GM21786 (cell line): ENCODE measurements around the gene SYNJ2.
"Not testable (repeated sequence)": the region's sequence is repeated elsewhere in the genome, so short reads cannot be mapped to it uniquely, and the experiment has no call there.

Experiments used
- ATAC-seq: cut with Tn5 transposase; IDR thresholded peaks from one replicate; pipeline ENCODE4 v1.9.1; 2021; ENCODE audit not compliant: unreplicated experiment

The SYNJ2 gene, protein sequence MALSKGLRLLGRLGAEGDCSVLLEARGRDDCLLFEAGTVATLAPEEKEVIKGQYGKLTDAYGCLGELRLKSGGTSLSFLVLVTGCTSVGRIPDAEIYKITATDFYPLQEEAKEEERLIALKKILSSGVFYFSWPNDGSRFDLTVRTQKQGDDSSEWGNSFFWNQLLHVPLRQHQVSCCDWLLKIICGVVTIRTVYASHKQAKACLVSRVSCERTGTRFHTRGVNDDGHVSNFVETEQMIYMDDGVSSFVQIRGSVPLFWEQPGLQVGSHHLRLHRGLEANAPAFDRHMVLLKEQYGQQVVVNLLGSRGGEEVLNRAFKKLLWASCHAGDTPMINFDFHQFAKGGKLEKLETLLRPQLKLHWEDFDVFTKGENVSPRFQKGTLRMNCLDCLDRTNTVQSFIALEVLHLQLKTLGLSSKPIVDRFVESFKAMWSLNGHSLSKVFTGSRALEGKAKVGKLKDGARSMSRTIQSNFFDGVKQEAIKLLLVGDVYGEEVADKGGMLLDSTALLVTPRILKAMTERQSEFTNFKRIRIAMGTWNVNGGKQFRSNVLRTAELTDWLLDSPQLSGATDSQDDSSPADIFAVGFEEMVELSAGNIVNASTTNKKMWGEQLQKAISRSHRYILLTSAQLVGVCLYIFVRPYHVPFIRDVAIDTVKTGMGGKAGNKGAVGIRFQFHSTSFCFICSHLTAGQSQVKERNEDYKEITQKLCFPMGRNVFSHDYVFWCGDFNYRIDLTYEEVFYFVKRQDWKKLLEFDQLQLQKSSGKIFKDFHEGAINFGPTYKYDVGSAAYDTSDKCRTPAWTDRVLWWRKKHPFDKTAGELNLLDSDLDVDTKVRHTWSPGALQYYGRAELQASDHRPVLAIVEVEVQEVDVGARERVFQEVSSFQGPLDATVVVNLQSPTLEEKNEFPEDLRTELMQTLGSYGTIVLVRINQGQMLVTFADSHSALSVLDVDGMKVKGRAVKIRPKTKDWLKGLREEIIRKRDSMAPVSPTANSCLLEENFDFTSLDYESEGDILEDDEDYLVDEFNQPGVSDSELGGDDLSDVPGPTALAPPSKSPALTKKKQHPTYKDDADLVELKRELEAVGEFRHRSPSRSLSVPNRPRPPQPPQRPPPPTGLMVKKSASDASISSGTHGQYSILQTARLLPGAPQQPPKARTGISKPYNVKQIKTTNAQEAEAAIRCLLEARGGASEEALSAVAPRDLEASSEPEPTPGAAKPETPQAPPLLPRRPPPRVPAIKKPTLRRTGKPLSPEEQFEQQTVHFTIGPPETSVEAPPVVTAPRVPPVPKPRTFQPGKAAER (N-terminal part only)

DNA sequence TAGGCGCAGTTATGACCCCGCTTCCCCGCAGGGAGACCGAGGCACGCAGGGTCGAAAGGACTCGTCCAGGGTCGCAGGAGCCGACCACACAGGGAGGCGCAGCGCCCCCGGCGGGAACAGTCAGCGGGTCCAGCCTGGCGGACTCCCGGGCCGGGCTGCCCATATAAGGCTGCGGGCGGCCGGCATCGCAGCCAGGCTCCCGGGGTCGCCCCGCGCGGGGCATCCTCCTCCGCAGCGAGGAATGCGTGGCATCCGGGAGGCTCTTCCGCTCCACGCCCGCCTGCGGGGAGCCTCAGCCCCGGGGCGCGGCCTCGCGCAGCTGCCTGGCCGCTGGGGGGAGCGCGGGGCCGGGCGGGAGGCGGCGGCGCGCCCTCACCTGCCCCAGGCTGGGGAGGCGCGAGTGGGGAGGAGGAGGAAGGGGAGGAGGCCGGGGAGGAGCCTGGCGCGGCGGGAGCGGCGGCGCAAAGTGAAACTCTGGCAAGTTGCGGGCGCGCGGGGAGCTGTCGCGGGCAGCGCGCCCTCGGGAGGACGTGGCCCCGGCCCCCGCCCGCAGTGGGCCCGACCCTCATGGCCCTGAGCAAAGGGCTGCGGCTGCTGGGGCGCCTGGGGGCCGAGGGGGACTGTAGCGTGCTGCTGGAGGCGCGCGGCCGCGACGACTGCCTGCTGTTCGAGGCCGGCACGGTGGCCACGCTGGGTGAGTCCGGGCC lies at the start of gene SYNJ2:
TSS of gene SYNJ2 (plus strand) at position 469 of the 707 bp plus-strand sequence. CDS start at position 568, 99 bp downstream.
- peak; percentile 74 for ATAC-seq

DNA sequence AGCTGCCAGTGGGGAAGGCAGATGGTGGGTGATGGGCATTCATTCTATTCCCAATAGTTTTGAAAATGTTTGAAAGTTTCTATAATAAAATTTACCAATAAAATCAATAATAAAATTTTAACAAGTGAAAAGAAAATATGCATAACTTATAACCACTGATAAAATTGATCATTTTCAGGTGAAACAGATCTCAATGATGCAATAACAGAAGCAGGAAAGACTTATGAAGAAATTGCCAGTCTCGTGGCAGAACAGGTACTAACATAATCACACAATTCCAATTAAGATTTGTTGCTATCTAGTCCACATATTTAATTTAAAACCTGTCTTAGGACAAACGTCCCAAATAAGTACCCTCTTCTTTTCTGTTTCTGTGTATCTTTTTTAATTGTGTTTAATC lies 45.9 kb upstream of the SYNJ2 start:
- no peak for ATAC-seq

DNA sequence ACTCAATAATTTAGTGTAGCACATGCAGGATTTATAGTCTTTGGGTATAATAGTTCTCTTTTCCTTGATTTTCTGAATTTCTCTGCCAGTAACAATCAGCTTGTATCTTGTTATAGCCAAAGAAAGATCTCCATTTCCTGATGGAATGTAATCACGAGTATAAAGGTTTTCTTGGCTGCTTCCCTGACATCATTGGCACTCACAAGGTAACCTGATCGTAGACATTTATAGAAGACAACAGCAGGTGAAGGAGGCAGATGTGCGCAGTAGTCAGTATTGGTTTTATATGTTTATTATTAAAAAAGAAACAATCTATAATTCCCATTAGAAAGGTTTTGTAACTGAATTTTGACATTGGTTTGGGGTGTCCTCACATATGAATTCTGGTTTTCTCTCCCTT lies 44.3 kb upstream of the SYNJ2 start:
- ATAC-seq, result no peak

DNA sequence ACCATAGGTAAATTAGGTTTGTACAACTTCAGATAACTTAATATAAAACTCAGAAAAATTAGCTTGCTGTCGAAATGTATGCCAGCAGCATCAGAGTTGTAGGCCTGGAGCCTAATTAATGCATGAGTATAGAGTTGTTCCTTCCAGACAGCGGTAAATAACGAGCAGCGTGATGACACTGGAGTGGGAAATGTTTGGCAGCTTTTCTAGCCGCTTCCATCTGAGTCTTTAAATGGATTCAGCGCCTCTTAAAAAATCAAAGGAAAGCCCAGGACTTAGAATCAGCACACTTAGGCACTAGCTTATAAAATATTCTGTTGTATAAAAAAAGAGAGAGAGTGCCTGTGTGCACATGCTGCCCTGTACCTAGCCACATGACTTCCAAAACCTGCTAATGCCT lies 43.7 kb upstream of the SYNJ2 start:
- no peak for ATAC-seq

DNA sequence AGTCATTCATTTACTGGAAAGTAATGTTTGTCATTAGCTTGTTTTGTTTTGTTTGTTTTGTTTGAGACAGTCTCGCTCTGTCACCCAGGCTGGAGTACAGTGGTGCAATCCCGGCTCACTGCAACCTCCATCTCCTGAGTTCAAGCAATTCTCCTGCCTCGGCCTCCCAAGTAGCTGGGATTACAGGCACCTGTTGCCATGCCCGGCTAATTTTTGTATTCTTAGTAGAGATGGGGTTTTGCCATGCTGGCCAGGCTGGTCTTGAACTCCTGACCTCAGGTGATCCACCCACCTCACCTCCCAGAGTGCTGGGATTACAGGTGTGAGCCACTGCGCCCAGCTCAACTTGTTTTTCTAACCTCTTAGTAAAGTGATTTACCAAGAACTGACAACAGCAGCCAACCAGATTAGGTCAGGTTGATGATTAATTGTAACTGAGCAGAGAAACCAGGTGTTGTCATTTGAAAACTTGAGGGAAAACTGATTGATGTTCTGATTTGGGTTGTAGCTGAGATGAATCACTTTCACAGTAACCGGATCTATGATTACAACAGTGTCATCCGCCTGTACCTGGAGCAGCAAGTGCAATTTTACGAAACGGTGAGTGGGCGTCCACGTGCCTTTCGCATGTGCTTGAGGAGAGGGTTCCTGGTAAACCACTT lies 41.2 kb upstream of the SYNJ2 start:
- not testable (repeated sequence) for ATAC-seq

DNA sequence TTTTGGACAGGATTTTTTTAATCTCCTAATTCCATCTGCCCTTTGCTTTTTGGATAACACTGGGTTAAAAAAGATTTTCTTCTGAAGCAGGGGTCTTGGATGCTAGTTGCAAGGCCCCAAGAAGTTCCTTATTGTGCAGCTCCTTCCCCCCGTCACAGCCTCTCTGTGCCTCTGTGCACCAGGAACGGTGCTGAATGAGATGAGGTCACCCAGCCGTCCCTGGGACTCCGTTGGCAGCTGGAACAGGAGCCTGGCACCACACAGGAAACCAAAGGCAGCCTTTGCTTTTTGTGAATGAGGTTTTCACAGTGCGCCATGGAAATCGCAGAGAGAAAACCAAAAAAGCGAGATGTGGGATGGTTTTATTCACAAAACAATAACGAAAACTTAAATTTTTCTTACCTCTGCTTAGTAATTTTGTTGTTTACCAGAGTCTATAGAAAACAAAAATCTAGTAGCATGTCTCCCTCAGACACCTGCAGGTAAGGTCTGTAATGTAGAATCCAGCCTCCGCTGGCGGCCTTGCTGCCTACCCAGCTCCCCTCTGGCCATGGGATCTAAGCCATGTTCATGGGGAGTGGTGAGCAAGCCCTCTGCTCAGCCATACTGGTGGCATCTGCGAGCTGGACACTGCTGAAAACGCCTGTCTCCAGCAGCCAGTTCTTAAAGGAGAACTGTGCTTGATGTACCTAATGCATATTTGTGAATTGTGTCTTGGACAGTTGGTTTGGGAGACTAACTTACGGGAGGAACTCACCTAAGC lies 40.4 kb upstream of the SYNJ2 start:
- no peak for ATAC-seq

DNA sequence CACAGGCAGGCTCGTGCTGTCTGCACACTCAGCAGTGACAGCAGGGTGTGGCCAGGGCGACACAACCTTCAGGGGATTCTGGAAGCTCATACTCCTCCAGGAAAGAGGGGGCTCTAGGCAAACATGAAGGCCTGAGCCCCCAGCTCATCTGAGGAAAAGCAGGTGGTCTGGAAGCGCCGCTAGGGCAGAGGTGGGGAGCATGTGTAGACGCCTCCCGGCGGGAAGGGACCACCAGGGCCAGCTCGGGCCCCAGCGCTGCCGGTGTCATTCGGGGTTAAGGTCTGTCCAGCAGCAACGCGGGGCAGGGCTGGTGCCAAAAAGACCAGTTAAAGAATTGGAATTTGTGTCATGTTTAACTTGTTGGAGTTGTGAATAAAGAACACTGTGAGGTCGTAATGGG lies 39.3 kb upstream of the SYNJ2 start:
- no peak for ATAC-seq

DNA sequence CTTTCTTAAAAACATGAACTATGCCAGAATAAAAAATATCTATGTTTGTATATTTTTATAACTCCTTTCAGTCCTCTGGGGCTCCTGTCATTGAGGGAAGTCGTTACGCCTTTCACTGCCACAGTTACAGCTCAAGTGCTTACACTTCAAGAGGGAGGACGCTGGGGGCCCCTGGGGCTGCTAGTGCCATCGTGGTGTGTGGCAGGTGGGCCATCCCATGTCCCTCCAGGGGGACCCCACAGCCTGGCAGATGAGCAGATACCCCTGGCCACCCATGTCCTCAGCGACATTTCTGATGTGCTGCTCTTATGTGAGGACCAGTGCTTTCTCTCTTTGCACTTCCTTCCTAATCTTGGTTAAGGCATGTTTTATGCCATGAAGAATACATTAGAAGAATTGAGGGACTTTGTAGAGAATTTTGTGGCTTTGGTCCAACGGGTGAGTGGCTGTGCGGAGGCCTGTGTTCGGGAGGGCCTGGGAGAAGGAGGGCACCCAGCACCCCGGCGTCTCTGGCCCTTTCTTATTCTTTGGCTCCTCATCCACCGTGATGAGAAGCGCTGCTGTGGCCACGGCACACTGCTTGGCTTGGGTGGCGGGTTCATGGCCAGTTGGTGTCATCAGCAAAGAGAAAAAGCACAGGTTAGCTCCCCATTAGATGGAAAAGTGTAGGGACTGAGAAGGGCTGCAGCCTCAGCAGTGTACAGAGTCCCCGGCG lies 38.3 kb upstream of the SYNJ2 start:
- ATAC-seq, result no peak

DNA sequence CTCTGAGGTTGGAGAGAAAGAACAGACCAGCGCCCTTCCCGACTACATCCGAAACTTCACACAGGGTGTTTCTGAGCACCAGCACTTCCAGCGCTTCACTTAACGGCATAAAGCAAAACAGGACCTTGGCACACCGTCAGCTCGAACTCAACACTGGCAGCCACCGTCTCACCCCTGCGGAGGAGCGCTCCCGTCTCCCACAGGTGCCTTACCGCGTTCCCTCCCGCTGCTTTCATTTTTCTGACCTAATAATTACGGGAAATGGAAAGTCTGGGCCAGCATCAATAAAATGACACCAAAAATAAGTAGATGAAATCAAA lies 37.7 kb upstream of the SYNJ2 start:
- ATAC-seq, result no peak

DNA sequence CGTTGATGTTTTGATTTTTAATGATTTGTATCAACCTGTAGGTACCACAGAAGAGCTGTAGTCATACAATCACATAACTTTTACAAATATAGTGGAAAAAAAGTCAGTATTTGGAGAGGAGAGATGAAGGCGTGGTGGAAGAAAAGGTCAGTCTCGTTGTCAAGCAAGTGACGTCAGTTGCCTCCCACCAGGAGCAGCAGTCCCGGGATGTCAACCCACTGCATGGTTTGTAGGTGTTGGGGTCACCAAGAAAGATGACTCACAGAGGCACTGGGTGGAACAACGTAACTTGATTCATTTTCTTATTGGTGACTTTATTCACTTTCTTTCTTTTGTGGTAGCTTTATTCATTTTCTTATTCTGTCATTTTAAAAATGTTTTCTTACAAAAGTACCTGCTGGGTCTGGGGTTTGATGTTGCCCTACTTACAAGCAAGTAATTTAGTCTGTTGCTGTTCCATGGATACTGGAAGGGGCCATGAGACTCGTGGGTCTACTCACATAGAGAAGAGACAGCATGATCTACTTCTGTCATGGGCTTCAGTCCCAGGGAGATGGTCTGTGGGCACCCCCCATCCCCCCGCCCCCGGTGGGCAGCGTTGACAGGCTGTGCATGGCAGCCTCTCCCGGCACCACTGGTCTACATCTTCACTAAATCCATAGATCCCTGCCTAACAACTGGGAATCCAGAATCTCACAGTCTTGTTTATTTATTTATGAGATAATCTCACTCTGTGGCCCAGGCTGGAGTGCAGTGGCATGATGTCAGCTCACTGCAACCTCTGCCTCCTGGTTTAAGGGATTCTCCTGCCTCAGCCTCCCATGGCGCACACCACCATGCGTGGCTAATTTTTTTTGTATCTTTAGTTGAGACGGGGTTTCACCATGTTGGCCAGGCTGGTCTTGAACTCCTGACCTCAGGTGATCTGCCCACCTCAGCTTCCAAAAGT lies 36.4 kb upstream of the SYNJ2 start:
- no peak for ATAC-seq

DNA sequence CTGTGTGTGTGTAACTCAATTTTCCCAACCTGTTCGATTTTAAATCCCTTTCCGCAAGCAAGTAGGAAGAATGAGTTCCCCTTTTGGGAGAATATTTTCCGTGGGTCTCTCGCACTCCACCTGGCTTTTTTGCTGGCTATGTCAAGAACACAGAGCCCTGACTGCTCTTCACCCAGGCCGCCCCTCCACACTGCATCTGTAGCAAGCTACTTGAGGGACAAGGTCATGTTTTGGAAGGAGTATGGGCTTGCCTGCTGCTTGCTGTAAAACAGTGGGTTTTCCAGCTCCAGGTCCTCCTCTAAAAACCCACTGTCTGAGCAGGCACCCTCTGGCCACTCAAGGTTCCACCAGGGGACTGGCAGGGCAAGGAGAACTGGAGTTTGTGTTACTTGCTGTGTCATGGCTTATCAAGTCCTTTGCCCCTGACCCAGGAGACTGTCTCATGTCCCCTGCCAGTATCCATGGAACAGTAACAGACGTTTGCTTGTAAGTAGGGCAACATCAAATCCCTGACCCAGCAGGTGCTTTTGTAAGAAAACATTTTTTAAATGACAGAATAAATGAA lies 35.5 kb upstream of the SYNJ2 start:
- no peak for ATAC-seq

DNA sequence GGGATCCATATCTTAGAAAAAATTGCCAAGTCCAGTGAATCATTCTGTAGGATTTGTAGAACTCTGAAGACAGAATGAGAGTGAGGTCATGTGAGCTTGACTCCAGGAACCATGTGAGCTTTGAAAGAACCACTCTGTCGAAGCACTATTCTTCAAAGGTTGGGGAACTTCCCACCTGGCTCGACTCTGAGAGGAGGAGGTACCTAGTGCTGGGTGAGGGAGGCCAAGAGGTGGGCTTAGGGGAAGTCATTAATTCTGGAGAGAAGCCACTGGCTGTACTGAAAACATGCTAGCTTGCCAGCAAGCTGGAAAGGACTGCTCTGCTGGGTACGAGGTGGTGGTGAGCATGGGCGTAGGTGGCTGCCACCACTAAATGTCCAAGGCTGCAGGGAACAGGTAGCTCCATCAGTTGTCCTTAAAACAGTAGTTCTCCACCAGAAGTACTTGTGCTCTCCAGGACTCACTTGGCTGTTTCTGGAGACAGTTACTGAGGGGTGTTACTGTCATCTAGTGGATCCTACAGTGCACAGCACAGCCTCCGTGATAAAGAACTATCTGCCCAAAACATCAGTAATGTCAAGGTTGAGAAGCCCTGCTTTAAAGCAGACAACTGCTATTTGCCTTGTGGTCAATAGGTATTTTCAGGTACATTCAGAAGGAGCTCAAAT lies 34.7 kb upstream of the SYNJ2 start:
- peak; percentile 66 for ATAC-seq

DNA sequence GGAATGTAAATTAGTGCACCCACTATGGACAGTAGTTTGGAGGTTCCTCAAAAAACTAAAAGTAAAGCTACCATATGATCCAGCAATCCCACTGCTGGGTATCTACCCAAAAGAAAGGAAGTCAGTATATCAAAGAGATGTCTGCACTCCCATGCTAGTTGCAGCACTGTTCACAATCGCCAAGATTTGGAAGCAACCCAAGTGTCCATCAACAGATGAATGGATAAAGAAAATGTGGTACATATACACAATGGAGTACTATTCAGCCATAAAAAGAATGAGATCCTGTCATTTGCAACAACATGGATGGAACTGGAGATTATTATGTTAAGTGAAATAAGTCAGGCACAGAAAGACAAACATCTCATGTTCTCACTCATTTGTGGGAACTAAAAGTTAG lies 30.8 kb upstream of the SYNJ2 start:
- not testable (repeated sequence) for ATAC-seq

DNA sequence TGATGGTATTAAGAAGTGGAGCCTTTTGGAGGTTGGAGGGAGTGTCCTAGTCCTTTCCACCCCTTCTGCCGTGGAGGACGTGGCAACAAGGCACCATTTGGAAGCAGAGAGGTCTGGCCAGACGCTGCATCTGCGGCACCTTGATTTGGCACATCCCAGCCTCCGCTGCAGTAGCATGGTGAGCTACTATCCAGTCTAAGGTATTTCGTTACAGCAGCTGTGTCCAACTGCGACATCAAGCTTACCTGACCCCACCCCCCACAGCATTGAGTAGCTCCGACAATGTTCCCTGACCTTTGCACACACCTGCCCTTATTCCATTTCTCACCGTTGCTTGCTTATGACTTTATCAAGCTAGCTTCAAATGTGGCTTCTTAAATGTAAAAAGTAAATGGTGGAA lies 29.8 kb upstream of the SYNJ2 start:
- ATAC-seq, result no peak

DNA sequence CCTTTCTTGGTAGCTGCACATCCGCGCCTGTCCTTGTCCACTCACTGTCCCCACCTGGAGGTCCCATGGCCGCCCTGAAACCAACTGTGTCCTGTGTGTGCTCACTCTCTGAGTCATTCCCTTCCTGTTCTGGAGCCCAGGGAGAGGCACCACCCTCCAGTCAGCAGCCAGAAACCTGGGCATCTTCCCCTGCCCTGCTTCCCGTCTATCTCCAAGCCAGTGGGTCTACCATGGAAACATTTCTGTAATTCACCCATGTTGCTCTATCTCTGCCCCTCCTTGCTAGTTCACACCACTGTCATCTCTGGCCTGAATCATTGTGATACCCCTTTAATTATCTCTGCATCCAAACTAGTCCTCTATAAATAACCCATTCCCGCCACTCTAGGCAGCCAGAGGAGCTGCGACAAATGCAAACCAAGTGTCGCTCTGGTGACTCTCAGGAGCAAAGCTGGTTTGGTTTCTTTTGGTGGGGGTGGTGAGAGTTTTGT lies 28.8 kb upstream of the SYNJ2 start:
- ATAC-seq, result no peak

DNA sequence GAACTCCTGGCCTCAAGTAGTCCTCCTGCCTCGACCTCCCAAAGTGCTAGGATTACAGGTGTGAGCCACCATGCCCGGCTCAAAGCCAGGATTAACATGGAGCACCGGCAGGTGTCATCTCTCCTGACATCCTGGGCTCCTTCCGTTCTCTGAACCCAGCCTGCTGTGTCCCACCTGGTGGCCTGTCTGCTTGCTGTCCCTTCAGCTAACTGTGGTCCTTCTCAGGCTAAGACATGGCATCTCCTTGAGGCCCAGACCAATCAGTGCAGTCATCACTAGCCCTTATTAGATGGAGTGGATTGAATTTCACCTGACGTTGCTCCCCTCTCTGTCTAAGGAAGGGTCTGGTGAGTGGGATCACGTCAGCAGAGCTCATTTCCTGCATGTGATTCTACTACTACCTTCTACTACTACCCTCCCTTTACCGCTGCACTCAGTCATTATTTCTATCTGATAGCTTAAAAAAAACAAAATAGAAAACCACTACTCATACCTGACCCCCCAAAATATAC lies 28.0 kb upstream of the SYNJ2 start:
- ATAC-seq, result no peak
